ENCODE data around the gene SEC61B.

GRCh38 chr9:99189186-99189585 lies 32.9 kb upstream of the SEC61B start:
- TF ChIP-seq, protein P1, sequence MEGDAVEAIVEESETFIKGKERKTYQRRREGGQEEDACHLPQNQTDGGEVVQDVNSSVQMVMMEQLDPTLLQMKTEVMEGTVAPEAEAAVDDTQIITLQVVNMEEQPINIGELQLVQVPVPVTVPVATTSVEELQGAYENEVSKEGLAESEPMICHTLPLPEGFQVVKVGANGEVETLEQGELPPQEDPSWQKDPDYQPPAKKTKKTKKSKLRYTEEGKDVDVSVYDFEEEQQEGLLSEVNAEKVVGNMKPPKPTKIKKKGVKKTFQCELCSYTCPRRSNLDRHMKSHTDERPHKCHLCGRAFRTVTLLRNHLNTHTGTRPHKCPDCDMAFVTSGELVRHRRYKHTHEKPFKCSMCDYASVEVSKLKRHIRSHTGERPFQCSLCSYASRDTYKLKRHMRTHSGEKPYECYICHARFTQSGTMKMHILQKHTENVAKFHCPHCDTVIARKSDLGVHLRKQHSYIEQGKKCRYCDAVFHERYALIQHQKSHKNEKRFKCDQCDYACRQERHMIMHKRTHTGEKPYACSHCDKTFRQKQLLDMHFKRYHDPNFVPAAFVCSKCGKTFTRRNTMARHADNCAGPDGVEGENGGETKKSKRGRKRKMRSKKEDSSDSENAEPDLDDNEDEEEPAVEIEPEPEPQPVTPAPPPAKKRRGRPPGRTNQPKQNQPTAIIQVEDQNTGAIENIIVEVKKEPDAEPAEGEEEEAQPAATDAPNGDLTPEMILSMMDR (conservative IDR thresholded peaks at IDR 0.05): no peak
- no peak for TF ChIP-seq ZFX (IDR thresholded peaks at IDR 0.05)
